Thoracic aorta (tissue), 2 donors: ENCODE results near the gene CHCHD4. TPM values are rescaled to one million over a fixed set of nuclear protein-coding genes. Genes with fewer than 3 reads are reported as not detected.
A peak's percentile ranks its signal among the peaks of the same experiment; 100 is the strongest.

Experiments
- ATAC-seq: fragments of 150-250 bp; one replicate; pipeline ENCODE4 v1.8.0; 2017; ENCODE audit warnings: low read depth; ENCODE audit not compliant: insufficient number of reproducible peaks, low FRiP score
- DNase-seq: peaks from one replicate; pipeline ENCODE4 v3.0.0-alpha.2; 2020; ENCODE audit warnings: low spot score
- H3K27ac ChIP-seq, 2 donors: fragments of 200-600 bp; sonication (generic); 1 replicate in 1 of 2; 2 replicates in 1 of 2; pipeline ENCODE4 v1.5.1; 2016; ENCODE audit warnings: mild to moderate bottlenecking in 2 of 2, moderate library complexity in 2 of 2
- H3K27me3 ChIP-seq: fragments of 200-600 bp; sonication (generic); replicated peaks from 2 replicates; pipeline ENCODE4 v1.6.0; 2016; ENCODE audit warnings: mild to moderate bottlenecking; ENCODE audit not compliant: insufficient read depth
- H3K36me3 ChIP-seq: fragments of 200-600 bp; sonication (generic); one replicate; pipeline ENCODE4 v1.5.1; 2016
- H3K4me1 ChIP-seq, 2 donors: fragments of 200-600 bp; sonication (generic); 1 replicate in 1 of 2; 2 replicates in 1 of 2; pipeline versions ENCODE4 v1.5.1 to v1.6.0; 2016; ENCODE audit warnings: low read depth in 2 of 2, mild to moderate bottlenecking in 1 of 2; ENCODE audit not compliant: control insufficient read depth in 1 of 2
- H3K4me3 ChIP-seq: fragments of 200-600 bp; sonication (generic); 2 replicates; pipeline ENCODE4 v1.5.1; 2016; ENCODE audit warnings: mild to moderate bottlenecking
- H3K9me3 ChIP-seq: fragments of 200-600 bp; sonication (generic); 2 replicates; pipeline ENCODE4 v1.5.1; 2016
- CTCF ChIP-seq: fragments of 200-600 bp; sonication (generic); IDR thresholded peaks from one replicate; pipeline ENCODE4 v1.5.1; 2019; ENCODE audit warnings: antibody characterized with exemption
- total RNA-seq, 2 donors: library from RNA; depleted of rRNA; stranded (reverse); fragments of >200 nt; gene quantifications; one replicate each; pipeline versions ENCODE4 v1.1.0 to v1.2.3, GENCODE V29; 2016

The CHCHD4 gene
- total RNA-seq, 2 donors from 2014 or later: 6.6 to 7.5 TPM

- DNase-seq (no peak), ATAC-seq (no peak)
- Histone ChIP-seq H3K9me3 (no peaks in the 10 kb centered on the region), H3K27me3 (no peaks in the 10 kb centered on the region), H3K27ac (peak overlapping the region; percentile 94 to 98), H3K4me3 (no peak overlapping the region), H3K4me1 (peaks cover 48 to 88% of the 10 kb centered on the region in 2 donors), H3K36me3 (peaks cover 24% of the 10 kb centered on the region)
- TF ChIP-seq CTCF: no peak
Observed at GRCh38 chr3:14142567-14143270, 18.0 kb upstream of the CHCHD4 start.

- Histone ChIP-seq H3K4me3 (no peak overlapping the region), H3K9me3 (no peaks in the 10 kb centered on the region), H3K36me3 (peaks cover 24% of the 10 kb centered on the region), H3K27me3 (no peaks in the 10 kb centered on the region), H3K4me1 (peaks cover 53 to 91% of the 10 kb centered on the region in 2 donors), H3K27ac (peak overlapping the region; percentile 94 to 98)
- ATAC-seq: no peak
- no peak for DNase-seq
- TF ChIP-seq CTCF: no peak
Observed at GRCh38 chr3:14141602-14142341, 17.1 kb upstream of the CHCHD4 start.

GRCh38 chr3:14141144-14141543 is 16.5 kb upstream of the CHCHD4 start:
- Histone ChIP-seq H3K27me3 (no peaks in the 10 kb centered on the region), H3K36me3 (peaks cover 26% of the 10 kb centered on the region), H3K27ac (peak overlapping the region; percentile 94 to 98), H3K4me3 (no peak overlapping the region), H3K4me1 (peaks cover 48 to 91% of the 10 kb centered on the region in 2 donors), H3K9me3 (no peaks in the 10 kb centered on the region)
- ATAC-seq (no peak), DNase-seq (no peak)
- TF ChIP-seq CTCF: no peak

- H3K4me1 ChIP-seq: peaks cover 44 to 89% of the 10 kb centered on the region in 2 donors
- H3K9me3 ChIP-seq: no peaks in the 10 kb centered on the region
- H3K27ac ChIP-seq: peak overlapping the region; percentile 94 to 98
- H3K36me3 ChIP-seq: peaks cover 31% of the 10 kb centered on the region
- ATAC-seq (no peak), DNase-seq (no peak)
- H3K4me3 ChIP-seq: no peak overlapping the region
- TF ChIP-seq CTCF: no peak
- H3K27me3 ChIP-seq: no peaks in the 10 kb centered on the region
Observed at GRCh38 chr3:14140668-14141067, 16.0 kb upstream of the CHCHD4 start.

GRCh38 chr3:14139771-14140170 is 15.1 kb upstream of the CHCHD4 start:
- ATAC-seq (no peak), DNase-seq (no peak)
- Histone ChIP-seq H3K4me3 (no peak overlapping the region), H3K4me1 (peaks cover 35 to 80% of the 10 kb centered on the region in 2 donors), H3K36me3 (peaks cover 40% of the 10 kb centered on the region), H3K27me3 (no peaks in the 10 kb centered on the region), H3K27ac (peak overlapping the region; percentile 94 to 98), H3K9me3 (no peaks in the 10 kb centered on the region)
- TF ChIP-seq CTCF: no peak
